K562 (cell line): ENCODE data around the gene RIPK3. TPM values are rescaled to one million over a fixed set of nuclear protein-coding genes. Genes with fewer than 3 reads are reported as not detected.

Experiments used
- ATF7 ChIP-seq: fragments of 450-650 bp; IDR thresholded peaks from 2 replicates; pipeline ENCODE4 v1.7.1; 2014; ENCODE audit warnings: mild to moderate bottlenecking, moderate library complexity
- CBX2 ChIP-seq: fragments of 200-600 bp; sonication (generic); IDR thresholded peaks from one replicate; pipeline ENCODE4 v1.6.1; 2012; ENCODE audit warnings: mild to moderate bottlenecking, low read length, inconsistent platforms; ENCODE audit not compliant: insufficient read depth, poor library complexity, severe bottlenecking
- CGGBP1 ChIP-seq: fragments of 250-450 bp; sonication (Bioruptor Pico); IDR thresholded peaks from 2 replicates; pipeline ENCODE4 v1.9.0; 2021; ENCODE audit warnings: mild to moderate bottlenecking
- E2F4 ChIP-seq: sonication (generic); formaldehyde crosslinking; IDR thresholded peaks from 2 replicates; pipeline ENCODE4 v1.8.0; 2022; ENCODE audit warnings: mild to moderate bottlenecking, low read depth, missing genetic modification reagents
- ERF ChIP-seq: fragments of 450-650 bp; formaldehyde crosslinking; IDR thresholded peaks from 2 replicates; pipeline ENCODE4 v1.4.0; 2020; ENCODE audit warnings: mild to moderate bottlenecking, mixed read lengths
- GTF2A2 ChIP-seq: IDR thresholded peaks from 2 replicates; pipeline ENCODE4 v1.6.1; 2016; ENCODE audit warnings: mild to moderate bottlenecking, missing genetic modification characterization, missing compliant biosample characterization
- KHSRP ChIP-seq: fragments of 450-650 bp; IDR thresholded peaks from 2 replicates; pipeline ENCODE4 v1.6.1; 2017
- MBD2 ChIP-seq: sonication (generic); IDR thresholded peaks from 2 replicates; pipeline ENCODE4 v1.6.1; 2016; ENCODE audit warnings: low read depth, borderline replicate concordance
- MEF2D ChIP-seq: conservative IDR thresholded peaks from 2 replicates; pipeline ENCODE4 v1.6.1; 2016; ENCODE audit warnings: low read depth, missing genetic modification characterization, missing compliant biosample characterization
- MTF1 ChIP-seq: fragments of 250-450 bp; sonication (Bioruptor Pico); IDR thresholded peaks from 2 replicates; pipeline ENCODE4 v1.9.0; 2021; ENCODE audit warnings: moderate library complexity, mild to moderate bottlenecking, inconsistent platforms, borderline replicate concordance
- NKRF ChIP-seq: fragments of 450-650 bp; IDR thresholded peaks from 2 replicates; pipeline ENCODE4 v1.6.1; 2016; ENCODE audit warnings: borderline replicate concordance
- NR0B1 ChIP-seq: fragments of 450-650 bp; IDR thresholded peaks from one replicate; pipeline ENCODE4 v1.6.1; 2018; ENCODE audit warnings: mild to moderate bottlenecking, moderate library complexity; ENCODE audit not compliant: partially characterized antibody
- SMARCA4 ChIP-seq: fragments of 450-650 bp; IDR thresholded peaks from 2 replicates; pipeline ENCODE4 v1.6.1; 2016
- STAT6 ChIP-seq: sonication (generic); formaldehyde crosslinking; IDR thresholded peaks from 2 replicates; pipeline ENCODE4 v1.8.1; 2023; ENCODE audit warnings: mild to moderate bottlenecking, missing genetic modification reagents
- TBL1XR1 ChIP-seq, 2 experiments: IDR thresholded peaks; 2 replicates each; pipeline ENCODE4 v1.6.1; 2012; ENCODE audit warnings: improper control_type of control experiment in 2 of 2, low read length in 2 of 2, mild to moderate bottlenecking in 1 of 2
- TCF7L2 ChIP-seq: fragments of 150-350 bp; IDR thresholded peaks from 2 replicates; pipeline ENCODE4 v1.6.1; 2016; ENCODE audit warnings: low read depth, mild to moderate bottlenecking, low read length, moderate library complexity
- ZNF12 ChIP-seq: sonication (generic); formaldehyde crosslinking; IDR thresholded peaks from 2 replicates; pipeline ENCODE4 v1.4.0; 2020; ENCODE audit warnings: mild to moderate bottlenecking, missing genetic modification reagents
- ZNF140 ChIP-seq: fragments of 250-450 bp; sonication (Bioruptor Pico); IDR thresholded peaks from 2 replicates; pipeline ENCODE4 v1.8.0; 2021; ENCODE audit warnings: moderate library complexity, mild to moderate bottlenecking, inconsistent platforms
- ZNF165 ChIP-seq: fragments of 250-450 bp; sonication (Bioruptor Pico); IDR thresholded peaks from 2 replicates; pipeline ENCODE4 v1.4.0; 2020; ENCODE audit warnings: borderline replicate concordance
- polyA plus RNA-seq, 8 experiments: library from polyadenylated mRNA; depleted of rRNA in 4 of 8; stranded (reverse) in 5 of 8; unstranded in 3 of 8; fragments of >200 nt; fragmentation: Nextera tagmentation in 2 of 8; fragmentation: Illumina TruSeq in 1 of 8; extraction: Ambion mirVana in 2 of 8; extraction: Trizol in 1 of 8; gene quantifications; 2 replicates each; pipeline versions ENCODE4 v1.2.1 to v1.2.3, GENCODE V29; 2011 to 2014; ENCODE audit warnings: inconsistent platforms in 1 of 8, missing spikeins in 1 of 8
- total RNA-seq, 7 experiments: library from RNA; depleted of rRNA in 6 of 7; stranded (reverse); fragments of >200 nt in 6 of 7; fragmentation: Illumina TruSeq in 2 of 7; extraction: Trizol in 2 of 7; gene quantifications; 2 replicates each; pipeline versions ENCODE4 v1.2.1 to v1.2.3, GENCODE V29; 2011 to 2021; ENCODE audit warnings: low replicate concordance in 1 of 7
- TF ChIP-seq, protein P1 (sequence below): sonication (generic); formaldehyde crosslinking; IDR thresholded peaks from 2 replicates; pipeline ENCODE4 v1.9.0; 2022; ENCODE audit warnings: mild to moderate bottlenecking, missing genetic modification reagents

Gene RIPK3
- total and polyA plus RNA-seq, 9 of the 15 experiments (the other 6 are each of a cell fraction or from before 2014, with no cell fraction given), result 0.03 to 0.43 (median 0.28) TPM; not detected in 3

GRCh38 chr14:24315807-24316596, 23.8 kb downstream of the RIPK3 start (continued):
- no peak for TF ChIP-seq CGGBP1
- no peak for TF ChIP-seq STAT6
- peak; percentile 20; the same call in 1 of the 2 replicates for TF ChIP-seq MBD2
- TF ChIP-seq CBX2, result no peak
- TF ChIP-seq TCF7L2, result no peak
- no peak for TF ChIP-seq MTF1 (CRISPR knock-in tag)
- TF ChIP-seq KHSRP, result no peak
- TF ChIP-seq, protein P1, sequence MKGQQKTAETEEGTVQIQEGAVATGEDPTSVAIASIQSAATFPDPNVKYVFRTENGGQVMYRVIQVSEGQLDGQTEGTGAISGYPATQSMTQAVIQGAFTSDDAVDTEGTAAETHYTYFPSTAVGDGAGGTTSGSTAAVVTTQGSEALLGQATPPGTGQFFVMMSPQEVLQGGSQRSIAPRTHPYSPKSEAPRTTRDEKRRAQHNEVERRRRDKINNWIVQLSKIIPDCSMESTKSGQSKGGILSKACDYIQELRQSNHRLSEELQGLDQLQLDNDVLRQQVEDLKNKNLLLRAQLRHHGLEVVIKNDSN (CRISPR knock-in tag), result peak; percentile 88
- TF ChIP-seq MEF2D (tag), result no peak
- TF ChIP-seq ATF7, result 0 out of 2 replicates have a peak, but pooled peaks have one; percentile 32
- peak; percentile 86; the same call in 1 of the 2 replicates for TF ChIP-seq ERF (CRISPR knock-in tag)
- TF ChIP-seq GTF2A2 (tag), result no peak
- no peak for TF ChIP-seq NKRF
- no peak for TF ChIP-seq ZNF140 (CRISPR knock-in tag)
- no peak for TF ChIP-seq SMARCA4
- TF ChIP-seq TBL1XR1 (IDR thresholded peaks at IDR 0.05; ENCODE audit: low read length in 2 of 2), result no peak
- peak; percentile 59; the same call in 1 of the 2 replicates for TF ChIP-seq ZNF12
- TF ChIP-seq ZNF165, result no peak
- no peak for TF ChIP-seq NR0B1
- 0 out of 2 replicates have a peak, but pooled peaks have one; percentile 46 for TF ChIP-seq E2F4 (CRISPR knock-in tag)
